Measurements from ENCODE around the gene CHEK1.

CHEK1 gene

GRCh38 chr11:125679397-125679796 is 54.4 kb downstream of the CHEK1 start:
- H3K4me3 ChIP-seq (ENCODE audit: low read depth, low read length) = no peak overlapping the region
- TF ChIP-seq CTCF (IDR thresholded peaks at IDR 0.05; ENCODE audit: insufficient read depth, low read length, missing control alignments) = no peak
- POLR2A ChIA-PET = no interaction called here
- CTCF ChIA-PET = interaction anchor here (1.0 to 1.9 kb wide), 3 partner anchors 9 to 17 kb away, joined by 4 to 11 read pairs (median 4); no protein-coding TSS in a partner anchor
- DNase-seq (ENCODE audit: low read depth, low spot score) = no peak

- TF ChIP-seq CTCF (IDR thresholded peaks at IDR 0.05; ENCODE audit: insufficient read depth, low read length, missing control alignments) = no peak
- ChIA-PET POLR2A (no interaction called here), CTCF (interaction anchor here (1.0 to 1.9 kb wide), 4 partner anchors 9 to 25 kb away, joined by 3 to 11 read pairs (median 4); no protein-coding TSS in a partner anchor)
- no peak for DNase-seq (ENCODE audit: low read depth, low spot score)
- no peak overlapping the region for H3K4me3 ChIP-seq (ENCODE audit: low read depth, low read length)
Observed at GRCh38 chr11:125679837-125680236, 54.9 kb downstream of the CHEK1 start.

- POLR2A ChIA-PET = no interaction called here
- CTCF ChIA-PET = interaction anchor here (1.0 to 1.9 kb wide), 4 partner anchors 10 to 31 kb away, joined by 3 to 11 read pairs (median 4); no protein-coding TSS in a partner anchor
- no peak within 1 kb of the TSS for H3K4me3 ChIP-seq (ENCODE audit: low read depth, low read length)
- no peak for DNase-seq (ENCODE audit: low read depth, low spot score)
- TF ChIP-seq CTCF (IDR thresholded peaks at IDR 0.05; ENCODE audit: insufficient read depth, low read length, missing control alignments) = no peak
Observed at GRCh38 chr11:125680747-125681146, 55.8 kb downstream of the CHEK1 start, which contains the start of gene ACRV1. Gene ACRV1 (minus strand): TSS chr11:125680847. CDS start chr11:125680780, 67 bp downstream.

GRCh38 chr11:125685228-125685627 is 60.3 kb downstream of the CHEK1 start:
- no peak for TF ChIP-seq CTCF (IDR thresholded peaks at IDR 0.05; ENCODE audit: insufficient read depth, low read length, missing control alignments)
- ChIA-PET POLR2A (no interaction called here), CTCF (no interaction called here)
- DNase-seq (ENCODE audit: low read depth, low spot score) = no peak
- no peak overlapping the region for H3K4me3 ChIP-seq (ENCODE audit: low read depth, low read length)

- no peak overlapping the region for H3K4me3 ChIP-seq (ENCODE audit: low read depth, low read length)
- no peak for TF ChIP-seq CTCF (IDR thresholded peaks at IDR 0.05; ENCODE audit: insufficient read depth, low read length, missing control alignments)
- no peak for DNase-seq (ENCODE audit: low read depth, low spot score)
- ChIA-PET POLR2A (no interaction called here), CTCF (no interaction called here)
Observed at GRCh38 chr11:125688066-125688465, 63.1 kb downstream of the CHEK1 start.

GRCh38 chr11:125688632-125689031 is 63.7 kb downstream of the CHEK1 start:
- POLR2A ChIA-PET = no interaction called here
- no peak for TF ChIP-seq CTCF (IDR thresholded peaks at IDR 0.05; ENCODE audit: insufficient read depth, low read length, missing control alignments)
- no peak overlapping the region for H3K4me3 ChIP-seq (ENCODE audit: low read depth, low read length)
- no peak for DNase-seq (ENCODE audit: low read depth, low spot score)
- CTCF ChIA-PET = no interaction called here

Measured in AG04449 (cell line).